ENCODE measurements around the gene CSNK1G1. TPM values are rescaled to one million over a fixed set of nuclear protein-coding genes. Genes with fewer than 3 reads are reported as not detected.

The CSNK1G1 gene
- polyA plus RNA-seq, 2 of the 4 experiments (the other 2 are of a cell fraction): 11.0 to 36.3 TPM

GRCh38 chr15:64264502-64264901 lies 91.5 kb downstream of the CSNK1G1 start:
- H3K9me3 ChIP-seq: no peaks in the 10 kb centered on the region
- POLR2A ChIA-PET: no interaction called here
- H3K27ac ChIP-seq: no peak overlapping the region
- ATAC-seq (no peak), DNase-seq (ENCODE audit: low read depth in 1 of 2, low spot score in 1 of 2) (no peak), FAIRE-seq (no peak)
- no peak overlapping the region for H3K4me3 ChIP-seq
- 78% methylated on average over 4 of the region's 4 CpGs for WGBS (ENCODE audit: missing lambda C conversion rate)
- no peaks in the 10 kb centered on the region for H3K4me1 ChIP-seq
- TF ChIP-seq CHD4 (IDR thresholded peaks at IDR 0.05; ENCODE audit: borderline replicate concordance): no peak
- TF ChIP-seq MAX (IDR thresholded peaks at IDR 0.05): no peak
- TF ChIP-seq CEBPB (IDR thresholded peaks at IDR 0.05): no peak
- TF ChIP-seq REST (IDR thresholded peaks at IDR 0.05): no peak
- TF ChIP-seq RNF2 (IDR thresholded peaks at IDR 0.05; ENCODE audit: borderline replicate concordance, low read depth): no peak
- no peak for TF ChIP-seq JUN (IDR thresholded peaks at IDR 0.05)
- no peak for TF ChIP-seq GATA3 (IDR thresholded peaks at IDR 0.05; ENCODE audit: borderline replicate concordance)
- no peak for TF ChIP-seq MAZ (IDR thresholded peaks at IDR 0.05; ENCODE audit: borderline replicate concordance, low read depth, low read length)
- CTCF ChIA-PET: no interaction called here
- H3K4me2 ChIP-seq: no peak overlapping the region

- no peak for FAIRE-seq
- WGBS (ENCODE audit: missing lambda C conversion rate): 94% methylated on average over 2 of the region's 2 CpGs
- DNase-seq (ENCODE audit: low read depth in 1 of 2, low spot score in 1 of 2): no peak
- no peak for ATAC-seq
- Histone ChIP-seq H3K9me3 (no peaks in the 10 kb centered on the region), H3K4me2 (no peak overlapping the region), H3K27ac (no peak overlapping the region), H3K4me1 (no peaks in the 10 kb centered on the region), H3K4me3 (no peak overlapping the region)
- no peak for TF ChIP-seq HDAC2 (IDR thresholded peaks at IDR 0.05)
- TF ChIP-seq HOXB13 (CRISPR knock-in tag; IDR thresholded peaks at IDR 0.05; ENCODE audit: low read depth): no peak
- TF ChIP-seq RNF2 (IDR thresholded peaks at IDR 0.05; ENCODE audit: borderline replicate concordance, low read depth): no peak
- no peak for TF ChIP-seq ZC3H11A (IDR thresholded peaks at IDR 0.05)
- TF ChIP-seq ZNF302 (CRISPR knock-in tag; IDR thresholded peaks at IDR 0.05): no peak
- no peak for TF ChIP-seq FOSL2 (IDR thresholded peaks at IDR 0.05)
- no peak for TF ChIP-seq FOSL2 (CRISPR knock-in tag; IDR thresholded peaks at IDR 0.05)
- TF ChIP-seq ZFP36 (IDR thresholded peaks at IDR 0.05; ENCODE audit: borderline replicate concordance, partially characterized antibody): no peak
- TF ChIP-seq RARB (CRISPR knock-in tag; IDR thresholded peaks at IDR 0.05): no peak
- TF ChIP-seq CTCF (IDR thresholded peaks at IDR 0.05): no peak
- no peak for TF ChIP-seq HEYL (CRISPR knock-in tag; IDR thresholded peaks at IDR 0.05)
- no peak for TF ChIP-seq SMC3 (IDR thresholded peaks at IDR 0.05)
- TF ChIP-seq KDM5A (IDR thresholded peaks at IDR 0.05): no peak
- TF ChIP-seq BCL3 (IDR thresholded peaks at IDR 0.05): no peak
- TF ChIP-seq MAFK (IDR thresholded peaks at IDR 0.05; ENCODE audit: partially characterized antibody): no peak
- POLR2A ChIA-PET: no interaction called here
- CTCF ChIA-PET: interaction anchor here (0.8 to 1.3 kb wide), 2 partner anchors 19 to 99 kb away, joined by 3 read pairs; no protein-coding TSS in a partner anchor
These were observed 92.4 kb downstream of the CSNK1G1 start for GRCh38 chr15:64263567-64263966.

Measured in A549 (cell line).